ENCODE data around the gene USP27X. TPM values are rescaled to one million over a fixed set of nuclear protein-coding genes. Genes with fewer than 3 reads are reported as not detected.

Gene USP27X
- total RNA-seq, 1 donor from 2014 or later, result 2.7 TPM

- Histone ChIP-seq H3K79me2 (ENCODE audit: insufficient read depth, low read length) (no peaks in the 10 kb centered on the region), H3K27me3 (ENCODE audit: insufficient read depth, low read length) (no peaks in the 10 kb centered on the region), H3K9ac (ENCODE audit: low read length) (no peak overlapping the region), H3K4me1 (ENCODE audit: insufficient read depth, low read length) (no peaks in the 10 kb centered on the region), H3K27ac (ENCODE audit: low read depth, low read length) (no peak overlapping the region), H3K9me3 (ENCODE audit: insufficient read depth, low read depth, low read length) (no peaks in the 10 kb centered on the region), H3K4me2 (ENCODE audit: low read length) (no peak overlapping the region), H2AFZ (ENCODE audit: low read depth, low read length) (no peak overlapping the region), H4K20me1 (ENCODE audit: insufficient read depth, low read length) (no peaks in the 10 kb centered on the region), H3K4me3 (ENCODE audit: insufficient read depth, low read depth, low read length) (no peak overlapping the region), H3K36me3 (ENCODE audit: insufficient read depth, low read length) (no peaks in the 10 kb centered on the region)
- Mint-ChIP-seq H3K9me3 (ENCODE audit: unreplicated experiment) (no peaks in the 10 kb centered on the region), H3K27ac (ENCODE audit: unreplicated experiment) (no peak overlapping the region), H3K4me1 (ENCODE audit: low read depth, unreplicated experiment) (no peaks in the 10 kb centered on the region), H3K4me3 (ENCODE audit: unreplicated experiment) (no peak overlapping the region), H3K36me3 (ENCODE audit: low read depth, unreplicated experiment) (no peaks in the 10 kb centered on the region), H3K27me3 (ENCODE audit: low read depth, unreplicated experiment) (no peaks in the 10 kb centered on the region)
- FAIRE-seq, result peak; percentile 90
- peak; percentile 21 for DNase-seq (ENCODE audit: low read depth)
- TF ChIP-seq EZH2 (IDR thresholded peaks at IDR 0.05; ENCODE audit: insufficient read depth, low read length), result no peak
- TF ChIP-seq, protein P1, sequence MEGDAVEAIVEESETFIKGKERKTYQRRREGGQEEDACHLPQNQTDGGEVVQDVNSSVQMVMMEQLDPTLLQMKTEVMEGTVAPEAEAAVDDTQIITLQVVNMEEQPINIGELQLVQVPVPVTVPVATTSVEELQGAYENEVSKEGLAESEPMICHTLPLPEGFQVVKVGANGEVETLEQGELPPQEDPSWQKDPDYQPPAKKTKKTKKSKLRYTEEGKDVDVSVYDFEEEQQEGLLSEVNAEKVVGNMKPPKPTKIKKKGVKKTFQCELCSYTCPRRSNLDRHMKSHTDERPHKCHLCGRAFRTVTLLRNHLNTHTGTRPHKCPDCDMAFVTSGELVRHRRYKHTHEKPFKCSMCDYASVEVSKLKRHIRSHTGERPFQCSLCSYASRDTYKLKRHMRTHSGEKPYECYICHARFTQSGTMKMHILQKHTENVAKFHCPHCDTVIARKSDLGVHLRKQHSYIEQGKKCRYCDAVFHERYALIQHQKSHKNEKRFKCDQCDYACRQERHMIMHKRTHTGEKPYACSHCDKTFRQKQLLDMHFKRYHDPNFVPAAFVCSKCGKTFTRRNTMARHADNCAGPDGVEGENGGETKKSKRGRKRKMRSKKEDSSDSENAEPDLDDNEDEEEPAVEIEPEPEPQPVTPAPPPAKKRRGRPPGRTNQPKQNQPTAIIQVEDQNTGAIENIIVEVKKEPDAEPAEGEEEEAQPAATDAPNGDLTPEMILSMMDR (IDR thresholded peaks at IDR 0.05; ENCODE audit: insufficient read depth, low read depth, low read length), result peak; percentile 78
Measured at GRCh38 chrX:49915361-49916222, 36.3 kb downstream of the USP27X start.

DNA sequence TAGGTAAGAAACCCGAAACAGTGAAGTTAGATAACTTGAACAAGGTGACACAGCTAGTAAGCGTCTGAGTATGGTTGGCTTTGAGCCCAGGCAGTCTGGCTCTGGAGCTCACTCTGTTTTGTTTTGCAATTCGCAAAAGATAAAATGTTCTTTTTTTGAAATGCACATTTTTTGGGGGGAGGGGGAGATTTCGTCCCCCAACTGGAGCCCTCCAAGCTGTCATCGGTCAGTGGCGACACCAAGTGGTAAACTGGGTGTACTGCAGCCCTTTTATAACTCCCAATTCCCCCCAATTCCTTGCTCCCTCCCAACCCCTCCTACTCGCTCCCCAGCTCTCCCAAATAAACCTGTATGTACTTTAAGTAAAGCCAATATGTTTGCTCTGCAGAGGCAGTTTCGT is 40.3 kb downstream of the USP27X start:
- no peaks in the 10 kb centered on the region for H3K79me2 ChIP-seq (ENCODE audit: insufficient read depth, low read length)
- peak; percentile 83 for FAIRE-seq
- H3K4me3 Mint-ChIP-seq (ENCODE audit: unreplicated experiment), result no peak overlapping the region
- TF ChIP-seq, protein P1 (IDR thresholded peaks at IDR 0.05; ENCODE audit: insufficient read depth, low read depth, low read length), result peak; percentile 62
- no peak for TF ChIP-seq EZH2 (IDR thresholded peaks at IDR 0.05; ENCODE audit: insufficient read depth, low read length)
- peaks cover 2% of the 10 kb centered on the region for H3K4me1 ChIP-seq (ENCODE audit: insufficient read depth, low read length)
- H3K27me3 Mint-ChIP-seq (ENCODE audit: low read depth, unreplicated experiment), result no peaks in the 10 kb centered on the region
- no peaks in the 10 kb centered on the region for H3K36me3 Mint-ChIP-seq (ENCODE audit: low read depth, unreplicated experiment)
- H3K27ac ChIP-seq (ENCODE audit: low read depth, low read length), result no peak overlapping the region
- H2AFZ ChIP-seq (ENCODE audit: low read depth, low read length), result no peak overlapping the region
- no peaks in the 10 kb centered on the region for H3K9me3 Mint-ChIP-seq (ENCODE audit: unreplicated experiment)
- H3K36me3 ChIP-seq (ENCODE audit: insufficient read depth, low read length), result no peaks in the 10 kb centered on the region
- H3K27me3 ChIP-seq (ENCODE audit: insufficient read depth, low read length), result no peaks in the 10 kb centered on the region
- H3K4me1 Mint-ChIP-seq (ENCODE audit: low read depth, unreplicated experiment), result peaks cover 2% of the 10 kb centered on the region
- DNase-seq (ENCODE audit: low read depth), result peak; percentile 27
- no peaks in the 10 kb centered on the region for H3K9me3 ChIP-seq (ENCODE audit: insufficient read depth, low read depth, low read length)
- H4K20me1 ChIP-seq (ENCODE audit: insufficient read depth, low read length), result no peaks in the 10 kb centered on the region
- H3K9ac ChIP-seq (ENCODE audit: low read length), result no peak overlapping the region
- H3K27ac Mint-ChIP-seq (ENCODE audit: unreplicated experiment), result no peak overlapping the region
- no peak overlapping the region for H3K4me3 ChIP-seq (ENCODE audit: insufficient read depth, low read depth, low read length)
- H3K4me2 ChIP-seq (ENCODE audit: low read length), result peak overlapping the region; percentile 33

DNA sequence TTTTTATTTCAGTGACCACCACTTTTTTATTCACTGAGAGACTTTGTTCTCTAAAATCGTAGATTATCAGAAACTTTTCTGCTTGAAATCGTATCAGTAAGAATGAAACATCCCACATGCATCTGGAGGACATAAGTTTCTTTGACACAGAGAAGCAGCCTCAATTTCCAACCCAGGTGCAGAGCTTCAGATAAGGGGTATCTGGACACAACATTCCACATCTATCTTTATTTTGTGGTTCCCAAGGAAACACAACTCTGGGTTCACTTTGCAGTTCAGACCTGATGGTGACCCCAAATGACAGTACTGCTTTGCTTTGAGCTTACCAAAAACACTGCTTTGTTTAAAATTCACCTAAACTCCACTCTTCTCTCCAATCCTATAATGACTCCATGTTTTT is 41.8 kb downstream of the USP27X start:
- no peak overlapping the region for H3K9ac ChIP-seq (ENCODE audit: low read length)
- H3K27me3 ChIP-seq (ENCODE audit: insufficient read depth, low read length), result no peaks in the 10 kb centered on the region
- H4K20me1 ChIP-seq (ENCODE audit: insufficient read depth, low read length), result no peaks in the 10 kb centered on the region
- H3K4me1 ChIP-seq (ENCODE audit: insufficient read depth, low read length), result peaks cover 2% of the 10 kb centered on the region
- TF ChIP-seq EZH2 (IDR thresholded peaks at IDR 0.05; ENCODE audit: insufficient read depth, low read length), result no peak
- TF ChIP-seq, protein P1 (IDR thresholded peaks at IDR 0.05; ENCODE audit: insufficient read depth, low read depth, low read length), result no peak
- Mint-ChIP-seq H3K4me3 (ENCODE audit: unreplicated experiment) (no peak overlapping the region), H3K36me3 (ENCODE audit: low read depth, unreplicated experiment) (no peaks in the 10 kb centered on the region), H3K9me3 (ENCODE audit: unreplicated experiment) (no peaks in the 10 kb centered on the region), H3K27ac (ENCODE audit: unreplicated experiment) (no peak overlapping the region), H3K4me1 (ENCODE audit: low read depth, unreplicated experiment) (peaks cover 4% of the 10 kb centered on the region), H3K27me3 (ENCODE audit: low read depth, unreplicated experiment) (no peaks in the 10 kb centered on the region)
- no peak for DNase-seq (ENCODE audit: low read depth)
- no peaks in the 10 kb centered on the region for H3K79me2 ChIP-seq (ENCODE audit: insufficient read depth, low read length)
- FAIRE-seq, result no peak
- no peak overlapping the region for H3K27ac ChIP-seq (ENCODE audit: low read depth, low read length)
- no peaks in the 10 kb centered on the region for H3K9me3 ChIP-seq (ENCODE audit: insufficient read depth, low read depth, low read length)
- H3K36me3 ChIP-seq (ENCODE audit: insufficient read depth, low read length), result no peaks in the 10 kb centered on the region
- H3K4me2 ChIP-seq (ENCODE audit: low read length), result no peak overlapping the region
- H3K4me3 ChIP-seq (ENCODE audit: insufficient read depth, low read depth, low read length), result no peak overlapping the region
- H2AFZ ChIP-seq (ENCODE audit: low read depth, low read length), result no peak overlapping the region

Data from astrocyte (in vitro differentiated cells and primary cell).